ENCODE measurements around the gene AOPEP. TPM values are rescaled to one million over a fixed set of nuclear protein-coding genes. Genes with fewer than 3 reads are reported as not detected.
"Not testable (repeated sequence)": the region's sequence is repeated elsewhere in the genome, so short reads cannot be mapped to it uniquely, and the experiment has no call there.

AOPEP gene
- total RNA-seq, 1 donor from 2014 or later = 48.0 TPM

DNA sequence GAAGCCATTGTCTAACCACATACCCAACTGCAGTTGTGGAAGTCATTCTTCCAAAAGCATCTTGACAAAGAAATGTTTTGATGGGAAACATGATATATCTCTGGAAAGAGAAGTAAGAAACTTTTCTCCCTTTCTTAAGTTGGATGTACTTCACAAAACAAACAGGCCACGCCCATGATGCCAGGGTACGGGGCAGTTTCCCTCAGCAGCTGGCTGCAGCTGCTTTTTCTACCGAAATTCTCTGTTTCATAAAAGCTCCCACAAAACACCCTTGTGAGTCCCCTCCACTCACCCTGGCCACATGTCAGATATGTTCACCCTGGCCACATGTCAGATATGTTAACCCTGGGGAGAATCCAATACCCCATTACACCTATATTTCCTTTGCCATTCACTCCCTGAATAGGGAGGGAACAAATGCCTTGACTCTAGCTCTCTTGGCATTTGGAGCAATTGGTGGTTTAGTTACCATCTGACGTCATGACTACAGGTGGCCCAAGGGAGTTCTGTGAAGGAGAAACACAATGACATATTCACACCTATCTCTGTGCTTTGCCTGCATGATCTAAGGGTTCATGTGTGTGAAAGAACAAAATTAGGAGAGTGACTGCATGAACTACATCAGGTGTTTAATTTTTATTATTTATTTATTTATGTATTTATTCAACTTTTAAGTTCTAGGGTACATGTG is 103.0 kb downstream of the AOPEP start:
- H3K9me3 ChIP-seq (ENCODE audit: control insufficient read depth in 3 of 3, low read length in 3 of 3) = no peaks in the 10 kb centered on the region
- H3K36me3 ChIP-seq (ENCODE audit: control insufficient read depth in 3 of 3, insufficient read depth in 3 of 3, low read length in 3 of 3) = no peaks in the 10 kb centered on the region
- no peaks in the 10 kb centered on the region for H3K27me3 ChIP-seq (ENCODE audit: control insufficient read depth in 3 of 3, insufficient read depth in 3 of 3, low read length in 3 of 3)
- no peak overlapping the region for H3K9ac ChIP-seq (ENCODE audit: low read depth in 1 of 3, low read length in 3 of 3)
- H3K4me3 ChIP-seq (ENCODE audit: low read length in 3 of 3) = no peak overlapping the region
- peaks cover 20 to 29% (median 21%) of the 10 kb centered on the region in 3 donors for H3K4me1 ChIP-seq (ENCODE audit: control insufficient read depth in 3 of 3, insufficient read depth in 3 of 3, low read length in 3 of 3)
- H3K27ac ChIP-seq (ENCODE audit: low read depth, low read length) = no peak overlapping the region

DNA sequence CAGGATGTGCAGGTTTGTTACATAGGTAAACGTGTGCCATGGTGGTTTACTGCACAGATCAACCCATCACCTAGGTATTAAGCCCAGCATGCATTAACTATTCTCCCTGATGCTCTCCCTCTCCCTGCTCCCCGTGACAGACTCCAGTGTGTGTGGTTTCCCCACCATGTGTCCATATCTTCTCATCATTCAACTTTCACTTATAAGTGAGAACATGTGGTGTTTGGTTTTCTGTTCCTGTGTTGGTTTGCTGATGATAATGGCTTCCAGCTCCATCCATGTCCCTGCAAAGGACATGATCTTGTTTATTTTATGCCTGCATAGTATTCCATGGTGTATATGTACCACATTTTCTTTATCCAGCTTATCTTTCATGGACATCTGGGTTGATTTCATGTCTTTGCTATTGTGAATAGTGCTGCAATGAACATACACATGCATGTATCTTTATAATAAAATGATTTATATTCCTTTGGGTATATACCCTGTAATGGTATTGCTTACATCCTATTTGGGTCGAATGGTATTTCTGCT is 103.6 kb downstream of the AOPEP start:
- H3K9me3 ChIP-seq (ENCODE audit: control insufficient read depth in 3 of 3, low read length in 3 of 3); H3K4me3 ChIP-seq (ENCODE audit: low read length in 3 of 3); H3K9ac ChIP-seq (ENCODE audit: low read depth in 1 of 3, low read length in 3 of 3); H3K36me3 ChIP-seq (ENCODE audit: control insufficient read depth in 3 of 3, insufficient read depth in 3 of 3, low read length in 3 of 3); H3K27me3 ChIP-seq (ENCODE audit: control insufficient read depth in 3 of 3, insufficient read depth in 3 of 3, low read length in 3 of 3); H3K27ac ChIP-seq (ENCODE audit: low read depth, low read length): not testable (repeated sequence)
- H3K4me1 ChIP-seq (ENCODE audit: control insufficient read depth in 3 of 3, insufficient read depth in 3 of 3, low read length in 3 of 3) = peaks cover 16 to 25% (median 20%) of the 10 kb centered on the region in 3 donors

DNA sequence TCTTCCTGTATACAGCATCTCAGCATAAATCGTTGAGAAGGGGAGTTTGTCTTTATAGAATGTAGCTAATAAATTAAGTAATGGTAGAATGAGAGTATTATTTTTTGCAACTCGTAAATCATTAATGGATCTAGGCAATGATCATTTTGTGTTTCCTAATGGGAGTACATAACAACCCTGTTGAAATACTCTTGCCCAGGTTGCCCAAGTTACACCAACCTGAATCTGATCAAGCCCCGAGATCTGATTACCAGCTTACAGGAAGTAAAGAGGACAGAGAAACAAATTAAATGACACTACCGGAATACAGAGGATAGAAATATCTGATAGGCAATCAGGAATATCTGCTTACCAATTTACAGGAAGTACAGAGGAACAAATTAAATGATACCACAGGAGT is 107.3 kb downstream of the AOPEP start:
- Histone ChIP-seq H3K4me1 (ENCODE audit: control insufficient read depth in 3 of 3, insufficient read depth in 3 of 3, low read length in 3 of 3) (no peaks in the 10 kb centered on the region), H3K27ac (ENCODE audit: low read depth, low read length) (no peak overlapping the region)

DNA sequence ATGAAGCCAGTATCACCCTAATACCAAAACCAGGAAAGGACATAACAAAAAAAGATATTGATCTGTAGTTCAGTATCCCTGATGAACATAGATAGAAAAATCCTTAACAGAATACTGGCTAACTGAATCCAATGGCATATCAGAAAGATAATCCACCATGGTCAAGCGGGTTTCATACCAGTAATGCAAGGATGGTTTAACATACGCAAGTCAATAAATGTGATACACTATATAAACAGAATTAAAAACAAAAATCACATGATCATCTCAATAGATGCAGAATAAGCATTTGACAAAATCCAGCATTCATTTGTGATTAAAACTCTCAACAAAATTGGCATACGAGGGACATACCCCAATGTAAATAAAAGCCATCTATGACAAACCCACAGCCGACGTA is 110.9 kb downstream of the AOPEP start:
- H3K27ac ChIP-seq (ENCODE audit: low read depth, low read length) = no peak overlapping the region
- no peaks in the 10 kb centered on the region for H3K27me3 ChIP-seq (ENCODE audit: control insufficient read depth in 3 of 3, insufficient read depth in 3 of 3, low read length in 3 of 3)
- H3K9ac ChIP-seq (ENCODE audit: low read depth in 1 of 3, low read length in 3 of 3) = no peak overlapping the region
- no peak overlapping the region for H3K4me3 ChIP-seq (ENCODE audit: low read length in 3 of 3)
- H3K9me3 ChIP-seq (ENCODE audit: control insufficient read depth in 3 of 3, low read length in 3 of 3) = no peaks in the 10 kb centered on the region
- no peaks in the 10 kb centered on the region for H3K36me3 ChIP-seq (ENCODE audit: control insufficient read depth in 3 of 3, insufficient read depth in 3 of 3, low read length in 3 of 3)
- no peaks in the 10 kb centered on the region for H3K4me1 ChIP-seq (ENCODE audit: control insufficient read depth in 3 of 3, insufficient read depth in 3 of 3, low read length in 3 of 3)

More for the DNA sequence above, 107.3 kb downstream of the AOPEP start:
- Histone ChIP-seq H3K36me3 (ENCODE audit: control insufficient read depth in 3 of 3, insufficient read depth in 3 of 3, low read length in 3 of 3) (no peaks in the 10 kb centered on the region), H3K4me3 (ENCODE audit: low read length in 3 of 3) (no peak overlapping the region), H3K9me3 (ENCODE audit: control insufficient read depth in 3 of 3, low read length in 3 of 3) (no peaks in the 10 kb centered on the region), H3K27me3 (ENCODE audit: control insufficient read depth in 3 of 3, insufficient read depth in 3 of 3, low read length in 3 of 3) (no peaks in the 10 kb centered on the region), H3K9ac (ENCODE audit: low read depth in 1 of 3, low read length in 3 of 3) (no peak overlapping the region)

DNA sequence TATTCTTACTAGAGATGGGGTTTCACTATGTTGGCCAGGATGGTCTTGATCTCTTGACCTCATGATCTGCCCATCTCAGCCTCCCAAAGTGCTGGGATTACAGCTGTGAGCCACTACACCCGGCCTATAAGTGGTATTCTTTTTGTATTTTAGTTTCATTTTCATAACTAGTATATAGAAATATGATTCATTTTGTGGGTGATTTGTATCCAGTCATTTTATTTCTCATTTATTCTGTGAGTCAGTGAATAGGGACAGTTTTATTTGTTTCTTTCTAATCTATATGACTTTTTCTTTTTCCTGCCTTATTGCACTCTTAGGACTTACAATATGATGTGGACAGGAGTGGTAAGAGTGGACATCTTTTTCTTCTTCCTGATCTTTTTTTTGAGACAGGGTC is 112.9 kb downstream of the AOPEP start:
- H3K4me3 ChIP-seq (ENCODE audit: low read length in 3 of 3) = no peak overlapping the region
- no peaks in the 10 kb centered on the region for H3K27me3 ChIP-seq (ENCODE audit: control insufficient read depth in 3 of 3, insufficient read depth in 3 of 3, low read length in 3 of 3)
- H3K4me1 ChIP-seq (ENCODE audit: control insufficient read depth in 3 of 3, insufficient read depth in 3 of 3, low read length in 3 of 3) = no peaks in the 10 kb centered on the region
- H3K27ac ChIP-seq (ENCODE audit: low read depth, low read length) = no peak overlapping the region
- no peaks in the 10 kb centered on the region for H3K36me3 ChIP-seq (ENCODE audit: control insufficient read depth in 3 of 3, insufficient read depth in 3 of 3, low read length in 3 of 3)
- no peaks in the 10 kb centered on the region for H3K9me3 ChIP-seq (ENCODE audit: control insufficient read depth in 3 of 3, low read length in 3 of 3)
- no peak overlapping the region for H3K9ac ChIP-seq (ENCODE audit: low read depth in 1 of 3, low read length in 3 of 3)

DNA sequence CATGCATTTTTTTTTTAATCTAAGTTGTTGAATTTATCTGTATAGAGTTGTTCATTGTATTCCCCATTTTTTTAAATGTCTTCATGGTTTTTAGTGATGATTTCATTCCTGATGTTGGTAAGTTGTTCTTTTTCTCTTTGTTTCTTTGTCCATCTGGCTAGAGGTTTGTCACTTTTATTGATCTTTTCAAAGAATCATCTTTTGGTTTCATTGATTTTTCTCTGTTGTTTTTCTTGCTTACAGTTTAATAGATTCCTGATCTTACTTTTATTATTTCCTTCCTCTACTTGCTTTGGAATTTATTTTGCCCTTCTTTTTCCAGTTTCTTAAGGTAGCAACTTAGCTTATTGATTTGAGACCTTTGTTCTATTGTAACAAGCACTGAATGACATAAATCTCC is 114.2 kb downstream of the AOPEP start:
- Histone ChIP-seq H3K27me3 (ENCODE audit: control insufficient read depth in 3 of 3, insufficient read depth in 3 of 3, low read length in 3 of 3) (no peaks in the 10 kb centered on the region), H3K4me3 (ENCODE audit: low read length in 3 of 3) (no peak overlapping the region), H3K27ac (ENCODE audit: low read depth, low read length) (no peak overlapping the region), H3K36me3 (ENCODE audit: control insufficient read depth in 3 of 3, insufficient read depth in 3 of 3, low read length in 3 of 3) (no peaks in the 10 kb centered on the region), H3K4me1 (ENCODE audit: control insufficient read depth in 3 of 3, insufficient read depth in 3 of 3, low read length in 3 of 3) (no peaks in the 10 kb centered on the region), H3K9me3 (ENCODE audit: control insufficient read depth in 3 of 3, low read length in 3 of 3) (no peaks in the 10 kb centered on the region), H3K9ac (ENCODE audit: low read depth in 1 of 3, low read length in 3 of 3) (no peak overlapping the region)

DNA sequence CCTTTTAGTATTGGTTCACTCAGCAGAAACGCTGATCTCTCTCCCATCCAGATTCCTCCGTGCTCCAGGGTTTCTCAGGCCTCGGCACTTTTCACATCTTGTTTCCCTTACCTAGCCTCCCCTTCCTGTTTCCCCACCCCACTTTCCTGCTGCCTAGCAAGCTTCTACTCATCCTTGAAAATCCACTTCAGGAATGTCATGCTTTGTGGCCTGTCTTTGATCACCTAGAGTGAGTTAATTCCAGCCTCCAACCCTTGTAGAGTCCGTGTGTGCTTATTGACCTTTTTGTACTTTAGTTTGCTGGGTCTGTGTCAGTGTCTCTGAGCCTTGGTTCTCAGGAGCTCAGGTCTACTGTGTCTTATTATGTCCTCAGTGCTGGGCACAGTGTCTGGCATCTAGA is 116.6 kb downstream of the AOPEP start:
- H3K27me3 ChIP-seq (ENCODE audit: control insufficient read depth in 3 of 3, insufficient read depth in 3 of 3, low read length in 3 of 3) = no peaks in the 10 kb centered on the region
- H3K9me3 ChIP-seq (ENCODE audit: control insufficient read depth in 3 of 3, low read length in 3 of 3) = no peaks in the 10 kb centered on the region
- H3K27ac ChIP-seq (ENCODE audit: low read depth, low read length) = no peak overlapping the region
- H3K4me3 ChIP-seq (ENCODE audit: low read length in 3 of 3) = no peak overlapping the region
- no peak overlapping the region for H3K9ac ChIP-seq (ENCODE audit: low read depth in 1 of 3, low read length in 3 of 3)
- H3K36me3 ChIP-seq (ENCODE audit: control insufficient read depth in 3 of 3, insufficient read depth in 3 of 3, low read length in 3 of 3) = no peaks in the 10 kb centered on the region
- H3K4me1 ChIP-seq (ENCODE audit: control insufficient read depth in 3 of 3, insufficient read depth in 3 of 3, low read length in 3 of 3) = peaks cover 0 to 5% (median 0%) of the 10 kb centered on the region in 3 donors

DNA sequence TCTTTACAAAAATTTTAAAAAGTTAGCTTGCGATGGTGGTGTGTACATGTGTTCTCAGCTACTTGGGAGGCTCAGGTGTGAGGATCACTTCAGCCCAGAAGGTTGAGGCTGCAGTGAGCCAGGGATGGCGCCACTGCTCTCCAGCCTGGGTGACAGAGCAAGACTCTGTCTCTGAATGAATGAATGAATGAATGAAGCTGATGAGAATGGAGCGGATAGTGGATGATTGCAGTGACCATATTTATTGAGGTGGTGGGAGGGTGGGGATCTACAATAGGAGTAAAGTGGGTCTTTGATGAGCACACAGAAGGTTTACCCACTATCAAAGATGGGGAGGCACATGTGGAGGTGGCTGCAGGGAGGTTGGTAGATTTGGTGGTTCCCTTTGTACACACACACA is 120.2 kb downstream of the AOPEP start:
- peaks cover 15 to 17% (median 15%) of the 10 kb centered on the region in 3 donors for H3K4me1 ChIP-seq (ENCODE audit: control insufficient read depth in 3 of 3, insufficient read depth in 3 of 3, low read length in 3 of 3)
- peak overlapping the region; percentile 3 for H3K27ac ChIP-seq (ENCODE audit: low read depth, low read length)
- H3K4me3 ChIP-seq (ENCODE audit: low read length in 3 of 3) = no peak overlapping the region
- no peak overlapping the region for H3K9ac ChIP-seq (ENCODE audit: low read depth in 1 of 3, low read length in 3 of 3)
- no peaks in the 10 kb centered on the region for H3K9me3 ChIP-seq (ENCODE audit: control insufficient read depth in 3 of 3, low read length in 3 of 3)
- no peaks in the 10 kb centered on the region for H3K36me3 ChIP-seq (ENCODE audit: control insufficient read depth in 3 of 3, insufficient read depth in 3 of 3, low read length in 3 of 3)
- no peaks in the 10 kb centered on the region for H3K27me3 ChIP-seq (ENCODE audit: control insufficient read depth in 3 of 3, insufficient read depth in 3 of 3, low read length in 3 of 3)

DNA sequence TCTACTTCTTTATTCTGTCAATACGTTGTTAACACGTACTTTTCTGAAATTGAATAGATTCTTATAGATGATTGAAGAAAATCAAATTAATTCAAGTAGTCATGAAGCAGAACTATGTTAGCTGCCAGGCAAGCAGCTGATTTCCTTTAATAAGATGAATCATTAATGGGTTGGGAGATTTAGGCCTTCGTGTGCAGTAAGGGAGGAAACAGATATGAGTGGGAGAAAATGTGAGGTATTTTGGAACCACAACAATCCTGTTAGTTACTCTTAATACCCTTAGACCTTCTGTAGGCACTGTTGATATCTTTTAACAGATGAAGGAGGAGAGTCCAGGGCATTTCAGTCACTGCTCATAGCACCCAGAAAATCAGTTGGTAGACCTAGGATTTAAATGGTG is 121.0 kb downstream of the AOPEP start:
- Histone ChIP-seq H3K9ac (ENCODE audit: low read depth in 1 of 3, low read length in 3 of 3) (no peak overlapping the region), H3K27ac (ENCODE audit: low read depth, low read length) (peak overlapping the region; percentile 3), H3K4me1 (ENCODE audit: control insufficient read depth in 3 of 3, insufficient read depth in 3 of 3, low read length in 3 of 3) (peaks cover 17 to 22% (median 19%) of the 10 kb centered on the region in 3 donors), H3K27me3 (ENCODE audit: control insufficient read depth in 3 of 3, insufficient read depth in 3 of 3, low read length in 3 of 3) (no peaks in the 10 kb centered on the region), H3K4me3 (ENCODE audit: low read length in 3 of 3) (no peak overlapping the region), H3K36me3 (ENCODE audit: control insufficient read depth in 3 of 3, insufficient read depth in 3 of 3, low read length in 3 of 3) (no peaks in the 10 kb centered on the region), H3K9me3 (ENCODE audit: control insufficient read depth in 3 of 3, low read length in 3 of 3) (no peaks in the 10 kb centered on the region)

DNA sequence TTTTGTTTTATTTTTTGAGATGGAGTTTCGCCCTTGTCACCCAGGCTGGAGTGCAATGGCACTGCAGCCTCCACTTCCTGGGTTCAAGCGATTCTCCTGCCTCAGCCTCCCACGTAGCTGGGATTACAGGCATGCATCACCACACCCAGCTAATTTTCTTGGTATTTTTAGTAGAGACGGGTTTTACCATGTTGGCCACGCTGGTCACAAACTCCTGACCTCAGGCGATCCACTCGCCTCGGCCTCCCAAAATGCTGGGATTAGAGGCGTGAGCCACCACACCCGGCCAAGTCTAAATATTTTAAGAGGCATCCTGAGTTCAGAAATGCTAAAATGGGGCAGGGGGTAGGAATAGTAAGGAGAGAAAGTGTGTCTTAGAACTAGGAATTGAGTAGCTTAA is 122.3 kb downstream of the AOPEP start:
- H3K27ac ChIP-seq (ENCODE audit: low read depth, low read length); H3K36me3 ChIP-seq (ENCODE audit: control insufficient read depth in 3 of 3, insufficient read depth in 3 of 3, low read length in 3 of 3); H3K9ac ChIP-seq (ENCODE audit: low read depth in 1 of 3, low read length in 3 of 3); H3K9me3 ChIP-seq (ENCODE audit: control insufficient read depth in 3 of 3, low read length in 3 of 3); H3K4me3 ChIP-seq (ENCODE audit: low read length in 3 of 3); H3K27me3 ChIP-seq (ENCODE audit: control insufficient read depth in 3 of 3, insufficient read depth in 3 of 3, low read length in 3 of 3): not testable (repeated sequence)
- peaks cover 17 to 22% (median 19%) of the 10 kb centered on the region in 3 donors for H3K4me1 ChIP-seq (ENCODE audit: control insufficient read depth in 3 of 3, insufficient read depth in 3 of 3, low read length in 3 of 3)
